Mesenchymal stem cell (in vitro differentiated cells and primary cell): Measurements from ENCODE around the gene OPHN1.

Source experiments
- DNase-seq: peaks from one replicate; pipeline ENCODE4 v3.0.0-alpha.2; 2013
- H2AFZ ChIP-seq: one replicate; pipeline ENCODE4 v1.6.1; 2013; ENCODE audit warnings: low read depth, mild to moderate bottlenecking, control low read depth, inconsistent platforms, low read length, moderate library complexity
- H2AK5ac ChIP-seq: 2 replicates; pipeline ENCODE4 v1.6.1; 2013; ENCODE audit warnings: low read length, moderate library complexity, mild to moderate bottlenecking, inconsistent platforms; ENCODE audit not compliant: severe bottlenecking
- H2BK120ac ChIP-seq: one replicate; pipeline ENCODE4 v1.6.1; 2013; ENCODE audit warnings: low read depth, mild to moderate bottlenecking, inconsistent platforms, low read length, moderate library complexity
- H2BK12ac ChIP-seq, 2 experiments: one replicate each; pipeline ENCODE4 v1.6.1; 2013; ENCODE audit warnings: inconsistent platforms in 2 of 2, low read length in 2 of 2, mild to moderate bottlenecking in 2 of 2, moderate library complexity in 2 of 2, control low read depth in 1 of 2
- H2BK15ac ChIP-seq: one replicate; pipeline ENCODE4 v1.6.1; 2013; ENCODE audit warnings: mild to moderate bottlenecking, low read depth, inconsistent platforms; ENCODE audit not compliant: poor library complexity, severe bottlenecking
- H2BK5ac ChIP-seq: 2 replicates; pipeline ENCODE4 v1.6.1; 2013; ENCODE audit warnings: low read depth, mild to moderate bottlenecking, low read length, control low read depth, inconsistent platforms; ENCODE audit not compliant: poor library complexity, severe bottlenecking
- H3K14ac ChIP-seq, 2 experiments: one replicate each; pipeline ENCODE4 v1.6.1; 2013; ENCODE audit warnings: inconsistent platforms in 2 of 2, low read length in 2 of 2, control low read depth in 1 of 2, mild to moderate bottlenecking in 1 of 2, moderate library complexity in 1 of 2
- H3K18ac ChIP-seq, 2 experiments: one replicate each; pipeline ENCODE4 v1.6.1; 2013; ENCODE audit warnings: inconsistent platforms in 2 of 2, low read length in 2 of 2, control low read depth in 1 of 2, low read depth in 1 of 2, mild to moderate bottlenecking in 1 of 2
- H3K23ac ChIP-seq, 2 experiments: one replicate each; pipeline ENCODE4 v1.6.1; 2013; ENCODE audit warnings: inconsistent platforms in 2 of 2, low read length in 2 of 2, mild to moderate bottlenecking in 2 of 2, moderate library complexity in 2 of 2, control low read depth in 1 of 2
- H3K27ac ChIP-seq: 2 replicates; pipeline ENCODE4 v1.5.1; 2013; ENCODE audit warnings: mild to moderate bottlenecking, moderate library complexity, low read length, control low read depth, inconsistent platforms; ENCODE audit not compliant: poor library complexity, severe bottlenecking
- H3K27me3 ChIP-seq, 2 experiments: 2 replicates each; pipeline versions ENCODE4 v1.6.1 to v1.7.0; 2013; ENCODE audit warnings: low read length in 2 of 2, mild to moderate bottlenecking in 2 of 2, moderate library complexity in 2 of 2, control low read depth in 1 of 2, inconsistent platforms in 1 of 2; ENCODE audit not compliant: control insufficient read depth in 1 of 2, insufficient read depth in 1 of 2
- H3K36me3 ChIP-seq, 2 experiments: 2 replicates each; pipeline versions ENCODE4 v1.6.1 to v1.7.0; 2013; ENCODE audit warnings: low read length in 2 of 2, control low read depth in 1 of 2, inconsistent platforms in 1 of 2, low read depth in 1 of 2, mild to moderate bottlenecking in 1 of 2; ENCODE audit not compliant: insufficient read depth in 2 of 2, control insufficient read depth in 1 of 2
- H3K4ac ChIP-seq, 2 experiments: one replicate each; pipeline ENCODE4 v1.6.1; 2013; ENCODE audit warnings: inconsistent platforms in 2 of 2, low read length in 2 of 2, mild to moderate bottlenecking in 2 of 2, moderate library complexity in 2 of 2, control low read depth in 1 of 2, low read depth in 1 of 2
- H3K4me1 ChIP-seq: 2 replicates; pipeline ENCODE4 v1.6.1; 2013; ENCODE audit warnings: low read depth, low read length, control low read depth; ENCODE audit not compliant: control insufficient read depth, insufficient read depth
- H3K4me2 ChIP-seq: 2 replicates; pipeline ENCODE4 v1.6.1; 2013; ENCODE audit warnings: low read length, mild to moderate bottlenecking, inconsistent platforms; ENCODE audit not compliant: poor library complexity, severe bottlenecking
- H3K4me3 ChIP-seq, 2 experiments: 2 replicates each; pipeline versions ENCODE4 v1.5.1 to v1.7.0; 2013; ENCODE audit warnings: low read length in 2 of 2, mild to moderate bottlenecking in 2 of 2, control low read depth in 1 of 2, low read depth in 1 of 2; ENCODE audit not compliant: insufficient read depth in 1 of 2
- H3K79me1 ChIP-seq: replicated peaks from 2 replicates; pipeline ENCODE4 v1.6.1; 2013; ENCODE audit warnings: mild to moderate bottlenecking, control low read depth, low read length, inconsistent platforms; ENCODE audit not compliant: poor library complexity, severe bottlenecking
- H3K9ac ChIP-seq: 2 replicates; pipeline ENCODE4 v1.7.0; 2013; ENCODE audit warnings: mild to moderate bottlenecking, low read length, moderate library complexity
- H3K9me3 ChIP-seq: 2 replicates; pipeline ENCODE4 v1.7.0; 2013; ENCODE audit warnings: mild to moderate bottlenecking, low read length; ENCODE audit not compliant: control insufficient read depth
- H4K8ac ChIP-seq: one replicate; pipeline ENCODE4 v1.6.1; 2013; ENCODE audit warnings: inconsistent platforms, mild to moderate bottlenecking, low read length, moderate library complexity
- H4K91ac ChIP-seq: one replicate; pipeline ENCODE4 v1.6.1; 2013; ENCODE audit warnings: mild to moderate bottlenecking, low read length, inconsistent platforms
- WGBS: methylation state at CpG from one replicate; pipeline ENCODE4 v1.1.7; 2013; ENCODE audit warnings: mixed read lengths; 5-methylcytosine and 5-hydroxymethylcytosine counted together

Gene OPHN1

DNA sequence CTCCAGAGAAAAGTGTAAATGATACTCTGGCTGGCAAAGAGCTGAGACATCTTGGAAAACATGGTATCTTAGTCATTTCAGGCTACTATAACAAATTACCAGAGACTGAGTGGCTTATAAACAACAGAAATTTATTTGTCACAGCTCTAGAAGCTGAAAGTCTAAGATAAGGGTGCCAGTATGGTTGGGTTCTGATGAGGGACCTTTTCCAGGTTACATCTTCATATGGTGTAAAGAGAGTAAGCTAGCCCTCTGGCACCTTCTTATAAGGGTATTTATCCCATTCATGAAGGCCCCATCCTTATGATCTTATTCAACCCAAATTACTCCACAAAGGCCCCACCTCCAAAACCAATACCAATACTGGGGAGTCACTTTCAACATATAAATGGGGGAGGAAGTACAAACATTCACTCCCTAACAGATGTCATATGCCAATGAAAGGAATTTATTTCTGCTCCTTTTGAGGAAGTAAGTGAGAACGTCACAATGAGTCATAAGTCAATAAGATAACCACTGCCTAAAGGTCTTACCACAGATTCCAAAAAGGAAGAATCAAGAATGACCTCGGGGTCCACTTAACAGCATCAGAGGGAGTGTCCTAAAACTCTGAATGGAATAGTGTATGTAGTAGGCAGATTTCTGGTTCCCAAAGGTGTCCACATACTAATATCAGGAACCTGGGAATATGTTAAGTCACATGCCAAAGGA, 246.6 kb downstream of the OPHN1 start:
- Histone ChIP-seq H3K14ac (no peak overlapping the region), H3K4me1 (no peaks in the 10 kb centered on the region), H2AFZ (no peak overlapping the region), H3K27me3 (peaks cover 0 to 40% of the 10 kb centered on the region in 2 experiments), H2BK5ac (no peak overlapping the region), H4K8ac (no peak overlapping the region), H2AK5ac (no peak overlapping the region), H3K4ac (no peak overlapping the region), H2BK120ac (no peak overlapping the region), H3K18ac (no peak overlapping the region), H2BK12ac (no peak overlapping the region), H3K4me2 (no peak overlapping the region), H3K9ac (no peak overlapping the region), H4K91ac (no peak overlapping the region), H3K27ac (no peak overlapping the region), H3K4me3 (no peak overlapping the region), H2BK15ac (no peak overlapping the region), H3K79me1 (no peaks in the 10 kb centered on the region), H3K23ac (no peak overlapping the region), H3K9me3 (no peaks in the 10 kb centered on the region), H3K36me3 (no peaks in the 10 kb centered on the region)
- DNase-seq: peak; percentile 13
- no CpG with 5 or more reads among the region's 2 CpGs for WGBS

DNA sequence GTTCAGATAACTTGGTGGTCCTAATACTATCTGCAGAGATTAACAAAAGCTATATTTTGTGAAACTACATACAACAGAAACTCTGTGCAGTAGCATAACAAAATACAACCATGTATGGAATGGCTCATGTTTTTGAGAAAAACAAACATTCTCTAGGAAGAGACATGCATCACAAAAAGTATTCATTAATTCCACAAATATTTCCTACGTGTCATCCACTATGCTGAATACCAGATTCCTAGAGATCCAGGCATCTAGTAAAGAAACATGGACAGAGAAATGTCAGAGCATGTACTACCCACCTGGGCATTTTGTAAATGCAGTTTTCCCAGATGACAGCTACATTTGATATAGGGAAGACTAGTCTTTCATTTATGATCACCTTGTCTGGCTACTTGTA, 248.1 kb downstream of the OPHN1 start:
- Histone ChIP-seq H3K14ac (no peak overlapping the region), H3K23ac (no peak overlapping the region), H3K9ac (no peak overlapping the region), H2BK120ac (no peak overlapping the region), H3K4me3 (no peak overlapping the region), H2BK12ac (no peak overlapping the region), H2AK5ac (no peak overlapping the region), H4K8ac (no peak overlapping the region), H3K4ac (no peak overlapping the region), H3K9me3 (no peaks in the 10 kb centered on the region), H3K18ac (no peak overlapping the region), H3K27me3 (peaks cover 0 to 31% of the 10 kb centered on the region in 2 experiments), H2BK5ac (no peak overlapping the region), H3K27ac (no peak overlapping the region), H3K4me2 (no peak overlapping the region), H2AFZ (no peak overlapping the region), H3K4me1 (no peaks in the 10 kb centered on the region), H3K79me1 (no peaks in the 10 kb centered on the region), H3K36me3 (no peaks in the 10 kb centered on the region), H4K91ac (no peak overlapping the region), H2BK15ac (no peak overlapping the region)
- DNase-seq: no peak
- WGBS: 14% methylated on average over 1 of the region's 1 CpG

DNA sequence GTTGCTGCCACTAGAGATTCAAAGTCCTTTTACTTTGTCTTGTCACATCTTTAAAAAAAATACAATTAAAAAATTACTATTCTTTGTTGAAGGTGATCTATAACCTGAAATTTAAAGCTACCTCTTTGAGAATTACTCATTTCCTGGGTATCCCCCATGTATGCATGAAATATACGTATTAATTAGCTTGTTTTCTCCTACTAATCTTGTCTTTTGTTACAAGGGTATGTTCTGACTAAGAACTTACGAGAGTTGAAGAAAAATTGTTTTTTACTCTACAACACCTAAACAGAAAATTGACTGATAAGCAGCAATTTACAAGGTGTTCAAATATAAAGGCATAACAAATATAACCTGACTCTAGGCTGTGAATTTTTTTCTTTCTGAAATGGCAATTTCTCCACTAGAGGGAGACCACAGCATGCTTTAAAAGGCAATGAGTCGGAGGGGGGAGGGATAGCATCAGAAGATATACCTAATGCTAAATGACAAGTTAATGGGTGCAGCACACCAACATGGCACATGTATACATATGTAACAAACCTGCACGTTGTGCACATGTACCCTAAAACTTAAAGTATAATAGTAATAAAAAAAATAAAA, 249.6 kb downstream of the OPHN1 start:
- no CpG with 5 or more reads among the region's 4 CpGs for WGBS
- H3K14ac ChIP-seq: no peak overlapping the region

DNA sequence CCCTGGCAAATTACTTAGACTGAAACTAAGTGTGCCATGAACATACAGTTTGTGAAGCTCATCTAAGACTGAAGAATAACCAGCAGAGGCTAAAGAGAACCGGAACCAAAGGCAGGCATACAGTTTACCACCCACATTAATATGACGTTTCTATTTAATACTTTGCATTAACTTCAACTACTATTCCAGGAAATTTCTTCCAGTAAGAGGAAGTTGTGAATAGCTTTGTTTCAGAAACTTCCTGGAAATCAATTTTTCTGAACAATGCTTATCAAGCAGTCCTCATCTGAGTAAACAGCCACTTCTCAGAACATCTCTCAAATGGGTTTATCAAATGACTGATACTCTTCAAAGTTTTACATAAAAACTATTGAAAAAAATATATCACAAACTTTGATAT, 252.7 kb downstream of the OPHN1 start:
- Histone ChIP-seq H2BK15ac (no peak overlapping the region), H3K27me3 (peaks cover 0 to 19% of the 10 kb centered on the region in 2 experiments), H3K23ac (no peak overlapping the region), H2BK120ac (no peak overlapping the region), H3K4ac (no peak overlapping the region), H3K4me2 (no peak overlapping the region), H2AK5ac (no peak overlapping the region), H3K14ac (no peak overlapping the region), H3K18ac (no peak overlapping the region), H3K27ac (no peak overlapping the region), H2AFZ (no peak overlapping the region), H3K4me3 (no peak overlapping the region), H2BK12ac (no peak overlapping the region), H3K79me1 (no peaks in the 10 kb centered on the region), H4K91ac (no peak overlapping the region), H3K9me3 (peaks cover 5% of the 10 kb centered on the region), H4K8ac (no peak overlapping the region), H3K9ac (no peak overlapping the region), H3K36me3 (no peaks in the 10 kb centered on the region), H3K4me1 (no peaks in the 10 kb centered on the region), H2BK5ac (no peak overlapping the region)
- DNase-seq: no peak
- no CpG with 5 or more reads among the region's 2 CpGs for WGBS

More for the DNA sequence above, 249.6 kb downstream of the OPHN1 start:
- Histone ChIP-seq H2AFZ (no peak overlapping the region), H3K4me1 (no peaks in the 10 kb centered on the region), H4K91ac (no peak overlapping the region), H3K36me3 (no peaks in the 10 kb centered on the region), H3K23ac (no peak overlapping the region), H2AK5ac (no peak overlapping the region), H4K8ac (no peak overlapping the region), H2BK15ac (no peak overlapping the region), H3K79me1 (no peaks in the 10 kb centered on the region), H3K27me3 (peaks cover 0 to 26% of the 10 kb centered on the region in 2 experiments), H3K9me3 (no peaks in the 10 kb centered on the region), H3K18ac (no peak overlapping the region), H3K4me2 (no peak overlapping the region), H3K4ac (no peak overlapping the region), H2BK120ac (no peak overlapping the region), H3K27ac (no peak overlapping the region), H2BK12ac (no peak overlapping the region), H3K4me3 (no peak overlapping the region), H3K9ac (no peak overlapping the region), H2BK5ac (no peak overlapping the region)
- peak; percentile 40 for DNase-seq
